ENCODE measurements around the gene WDPCP.
"Not testable (repeated sequence)": the region's sequence is repeated elsewhere in the genome, so short reads cannot be mapped to it uniquely, and the experiment has no call there.

Gene WDPCP

GRCh38 chr2:63438181-63438580, 150.1 kb downstream of the WDPCP start:
- no peak for DNase-seq

DNA sequence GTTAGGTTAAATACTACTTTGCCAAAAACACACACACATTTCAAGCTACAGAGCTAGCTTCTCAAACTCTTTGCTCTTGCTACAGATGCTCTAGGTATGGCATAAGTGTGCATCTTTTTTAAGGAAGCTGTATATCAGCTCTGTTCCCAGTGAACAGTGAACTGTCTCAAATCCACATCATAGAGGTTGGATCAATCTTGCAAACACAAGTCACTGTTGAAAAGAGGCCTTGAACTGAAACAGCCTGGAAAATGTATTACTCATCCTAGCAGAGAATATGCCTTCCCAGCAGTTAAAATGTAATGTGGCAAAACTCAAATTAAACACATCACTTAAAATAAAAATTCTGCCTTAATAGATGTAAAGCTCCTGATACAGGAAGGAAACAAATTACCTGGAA, 151.8 kb downstream of the WDPCP start:
- no peak for DNase-seq

DNA sequence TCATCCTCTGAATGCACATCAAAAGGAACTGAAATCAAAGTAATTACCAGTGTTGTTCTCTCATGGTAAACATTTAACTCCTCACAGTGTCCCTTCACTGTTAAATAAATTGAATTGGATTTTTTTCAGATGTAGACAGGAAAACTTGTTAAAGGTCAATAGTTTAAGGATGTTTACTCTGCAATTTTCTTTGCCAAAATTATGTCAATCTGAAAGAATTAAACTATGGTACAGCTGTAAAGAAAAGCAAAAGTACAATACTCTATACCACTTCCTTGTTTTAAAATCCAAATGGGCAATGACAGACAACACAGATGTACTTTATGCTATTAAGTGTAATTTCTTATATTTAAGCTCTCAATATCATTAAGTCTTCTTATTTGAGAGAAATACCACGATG, 153.2 kb downstream of the WDPCP start:
- DNase-seq: no peak

- DNase-seq: no peak
These were observed 154.0 kb downstream of the WDPCP start for GRCh38 chr2:63434024-63435001.

GRCh38 chr2:63432373-63432772, 155.9 kb downstream of the WDPCP start:
- DNase-seq: no peak

- no peak for DNase-seq
These were observed 162.7 kb downstream of the WDPCP start for GRCh38 chr2:63425606-63426005.

DNA sequence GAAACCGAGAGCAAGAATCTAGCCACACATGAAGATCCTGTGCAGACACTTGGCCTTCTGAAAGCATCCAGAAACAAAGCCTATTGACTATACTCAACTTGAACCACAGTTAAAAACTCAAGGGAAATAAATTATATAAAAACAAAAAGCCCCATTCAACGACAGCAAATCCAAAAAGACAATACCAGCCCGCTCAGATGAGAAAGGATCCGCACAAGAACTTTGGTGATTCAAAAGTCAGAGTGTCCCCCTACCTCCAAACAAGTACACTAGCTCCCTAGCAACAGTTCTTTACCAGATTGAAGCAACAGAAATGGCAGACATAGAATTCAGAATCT, 163.2 kb downstream of the WDPCP start:
- DNase-seq: no peak

- DNase-seq: no peak
These were observed 163.8 kb downstream of the WDPCP start for GRCh38 chr2:63424329-63425078.

DNA sequence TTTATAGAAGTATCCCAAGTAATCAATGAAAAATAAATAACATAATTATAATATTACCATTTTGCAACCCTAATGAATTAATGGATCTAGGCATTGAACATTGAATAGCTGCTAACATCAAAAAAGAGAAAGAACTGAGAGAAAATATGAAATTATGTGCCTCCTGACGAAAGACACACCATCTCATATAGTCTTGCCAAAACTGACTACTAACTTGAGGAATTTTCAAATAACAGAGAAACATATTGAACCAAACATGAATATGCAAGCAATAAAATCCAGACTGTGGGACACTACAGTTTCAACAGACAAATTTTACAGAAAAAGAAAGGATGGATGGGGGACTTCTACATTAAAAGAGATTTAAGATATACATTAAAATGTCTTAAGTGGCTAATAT, 165.7 kb downstream of the WDPCP start:
- DNase-seq: no peak

- DNase-seq: no peak
These were observed 179.7 kb downstream of the WDPCP start for GRCh38 chr2:63408530-63408929.

GRCh38 chr2:63406641-63407040, 181.6 kb downstream of the WDPCP start:
- DNase-seq: no peak

GRCh38 chr2:63403820-63404219, 184.5 kb downstream of the WDPCP start:
- DNase-seq: no peak

DNA sequence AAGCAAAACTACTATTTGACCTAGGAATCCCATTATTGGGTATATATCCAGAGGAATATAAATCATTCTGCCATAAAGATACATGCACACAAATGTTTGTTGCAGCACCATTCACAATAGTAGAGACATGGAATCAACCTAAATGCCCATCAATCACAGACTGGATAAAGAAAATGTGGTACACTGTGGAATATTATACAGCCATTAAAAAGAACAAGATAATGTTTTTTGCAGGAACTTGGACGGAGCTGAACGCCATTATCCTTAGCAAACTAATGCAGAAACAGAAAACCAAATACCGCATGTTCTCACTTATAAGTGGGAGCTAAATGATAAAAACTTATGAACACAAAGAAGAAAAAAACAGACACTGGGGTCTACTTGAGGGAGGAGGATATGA, 185.4 kb downstream of the WDPCP start:
- DNase-seq: not testable (repeated sequence)

- DNase-seq: peak; percentile 68
These were observed 189.1 kb downstream of the WDPCP start for GRCh38 chr2:63399156-63399555.

DNA sequence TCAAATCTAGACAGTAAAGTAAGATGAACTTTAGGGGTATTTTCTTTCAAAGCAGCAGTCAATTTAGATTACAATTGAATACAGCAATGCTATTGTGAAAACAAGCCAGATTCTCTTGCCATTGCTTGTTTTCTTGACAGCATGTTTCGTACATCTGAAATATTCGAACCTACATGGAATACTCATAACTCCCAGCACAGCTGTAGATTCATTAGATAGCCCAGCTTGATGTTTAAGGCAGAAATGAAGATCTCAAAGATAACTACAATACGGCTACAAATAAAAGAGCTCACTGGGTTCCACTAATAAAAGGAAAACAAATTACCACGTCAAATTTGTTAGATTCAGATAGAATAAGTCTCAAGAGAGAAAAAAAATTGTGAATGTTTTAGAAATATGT, 208.8 kb downstream of the WDPCP start:
- DNase-seq: no peak

DNA sequence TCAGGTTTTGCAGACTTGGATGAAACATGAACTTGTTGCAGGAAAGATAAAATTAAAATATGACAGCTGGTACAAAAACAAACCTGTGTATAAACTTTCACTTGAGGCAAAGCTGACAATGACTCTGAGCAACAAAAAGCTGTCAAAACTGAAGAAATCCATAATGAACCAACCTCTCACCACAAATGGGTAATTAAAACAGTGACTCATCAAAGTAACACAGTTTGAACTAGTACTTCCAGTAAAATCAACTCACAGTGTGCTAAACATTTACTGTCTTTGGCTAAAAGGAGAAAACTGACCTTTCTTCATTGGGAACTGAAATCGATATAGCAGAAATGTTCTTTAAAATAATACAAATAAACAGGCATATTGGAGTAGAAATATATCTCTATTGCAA, 209.7 kb downstream of the WDPCP start:
- DNase-seq: no peak

DNA sequence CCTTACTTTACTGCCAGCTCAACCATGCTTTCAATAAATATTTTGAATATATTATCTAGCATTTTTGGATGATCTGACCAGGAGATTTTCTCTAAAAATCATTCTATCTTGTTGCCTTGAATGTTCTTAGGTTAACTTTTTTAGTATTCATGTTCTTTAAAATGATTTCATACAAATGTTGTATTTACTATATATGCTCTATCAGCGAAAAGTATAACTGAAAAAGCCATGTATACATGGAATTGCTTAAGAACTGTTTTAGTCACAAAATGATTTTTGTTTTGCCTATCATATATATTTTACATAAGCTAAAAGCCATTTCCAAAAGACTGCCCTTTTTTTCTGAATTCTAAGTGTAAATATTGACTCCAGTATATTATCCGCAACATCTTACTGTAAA, 213.9 kb downstream of the WDPCP start:
- DNase-seq: no peak

GRCh38 chr2:63372549-63372948, 215.7 kb downstream of the WDPCP start:
- no peak for DNase-seq

- DNase-seq: no peak
These were observed 219.1 kb downstream of the WDPCP start for GRCh38 chr2:63369146-63369545.

DNA sequence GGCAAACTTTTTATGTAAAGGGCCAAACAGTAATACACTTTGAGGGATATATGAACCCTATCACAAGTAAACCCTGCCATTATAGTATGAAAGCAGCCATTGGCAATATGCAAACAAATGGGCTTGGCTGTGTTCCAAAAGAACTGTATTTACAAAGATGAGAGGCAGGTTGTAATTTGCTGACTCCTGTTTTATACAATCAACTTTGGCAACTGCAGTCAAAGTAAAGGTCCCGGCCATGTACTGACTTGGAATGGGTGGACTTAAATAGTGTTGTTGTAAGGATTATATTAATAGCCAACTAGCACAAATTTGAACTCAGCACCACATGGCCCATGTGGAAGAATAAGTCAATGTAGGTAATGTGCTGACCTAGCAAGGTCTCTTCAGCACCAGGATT, 223.4 kb downstream of the WDPCP start:
- peak; percentile 39 for DNase-seq

DNA sequence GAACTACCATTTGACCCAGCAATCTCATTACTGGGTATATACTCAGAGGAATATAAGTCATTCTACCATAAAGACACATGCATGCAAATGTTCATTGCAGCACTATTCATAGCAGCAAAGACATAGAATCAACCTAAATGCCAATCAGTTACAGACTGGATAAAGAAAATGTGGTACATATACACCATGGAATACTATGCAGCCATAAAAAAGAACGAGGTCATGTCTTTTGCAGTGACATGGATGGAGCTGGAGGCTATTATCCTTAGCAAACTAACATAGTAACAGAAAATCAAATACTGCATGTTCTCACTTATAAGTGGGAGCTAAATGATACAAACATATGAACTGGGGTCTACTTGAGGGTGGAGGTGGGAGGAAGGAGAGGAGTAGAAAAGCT, 230.6 kb downstream of the WDPCP start:
- DNase-seq: not testable (repeated sequence)

GRCh38 chr2:63347361-63347760, 240.9 kb downstream of the WDPCP start:
- no peak for DNase-seq

DNA sequence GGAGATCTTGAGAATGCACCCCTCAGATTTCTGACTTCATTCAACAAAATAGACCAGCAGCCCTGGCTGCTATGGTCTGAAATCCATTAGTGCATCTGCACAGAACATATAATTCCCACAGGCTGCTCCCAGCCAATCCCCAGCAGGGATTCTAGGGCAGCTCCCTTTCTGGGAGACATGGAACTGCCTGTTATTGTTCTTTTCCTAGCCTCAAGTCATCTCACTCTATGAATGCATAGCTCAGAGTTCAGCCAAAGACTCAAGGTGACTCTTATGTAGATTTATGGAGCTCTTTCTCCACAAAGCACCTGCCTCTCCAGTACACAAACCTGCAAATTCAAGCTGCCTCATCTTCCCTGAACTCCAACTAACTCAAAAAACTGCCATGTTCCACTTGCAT, 241.9 kb downstream of the WDPCP start:
- DNase-seq: no peak

- no peak for DNase-seq
These were observed 243.0 kb downstream of the WDPCP start for GRCh38 chr2:63345285-63345633.
